IMR-90 (cell line): Measurements from ENCODE around the gene DNAH17. TPM values are rescaled to one million over a fixed set of nuclear protein-coding genes. Genes with fewer than 3 reads are reported as not detected.
A peak's percentile ranks its signal among the peaks of the same experiment; 100 is the strongest.

Experiments used
- ATAC-seq: fragments of 200-7000 bp; cut with Tn5 transposase; 2 replicates; pipeline ENCODE4 v1.9.1; 2020; ENCODE audit warnings: low read depth, mild to moderate bottlenecking, moderate library complexity
- BruUV-seq: library from RNA; stranded (reverse); fragments of 400-500 nt; replicated peaks from 2 replicates; lab custom pipeline; 2021; lab: Mats Ljungman, UMichigan
- CTCF ChIA-PET: fragments of 300-600 bp; formaldehyde crosslinking; extraction: SDS; loops from one replicate; lab custom pipeline; 2021; ENCODE audit warnings: antibody characterized with exemption; lab: Yijun Ruan, JAX
- POLR2A ChIA-PET: fragments of 300-600 bp; sonication (Branson Sonifier 250); formaldehyde crosslinking; loops from one replicate; lab custom pipeline; 2022; ENCODE audit warnings: antibody characterized with exemption; ENCODE audit not compliant: unreplicated experiment; lab: Charles Lee
- DNase-seq: peaks from one replicate; pipeline ENCODE4 v3.0.0; 2013
- H2AFZ ChIP-seq: replicated peaks from 2 replicates; pipeline ENCODE3; 2013; ENCODE audit warnings: low read length, mild to moderate bottlenecking; ENCODE audit not compliant: poor library complexity
- H2AK5ac ChIP-seq: 2 replicates; pipeline ENCODE4 v1.6.1; 2013; ENCODE audit warnings: low read depth, low read length, inconsistent platforms
- H2AK9ac ChIP-seq: replicated peaks from 2 replicates; pipeline ENCODE3; 2013; ENCODE audit warnings: mild to moderate bottlenecking, low read depth, low read length, moderate library complexity; ENCODE audit not compliant: poor library complexity
- H2BK120ac ChIP-seq: 2 replicates; pipeline ENCODE4 v1.6.1; 2013; ENCODE audit warnings: low read depth, low read length, inconsistent platforms
- H2BK15ac ChIP-seq: 3 replicates; pipeline ENCODE4 v1.6.1; 2013; ENCODE audit warnings: low read depth, low read length, inconsistent platforms
- H2BK20ac ChIP-seq: 2 replicates; pipeline ENCODE4 v1.6.1; 2013; ENCODE audit warnings: low read depth, mild to moderate bottlenecking, inconsistent platforms, low read length, moderate library complexity
- H2BK5ac ChIP-seq: 2 replicates; pipeline ENCODE4 v1.6.1; 2013; ENCODE audit warnings: mild to moderate bottlenecking, low read depth, low read length, inconsistent platforms; ENCODE audit not compliant: poor library complexity, severe bottlenecking
- H3K14ac ChIP-seq: replicated peaks from 2 replicates; pipeline ENCODE4 v1.6.1; 2013; ENCODE audit warnings: low read depth, low read length, inconsistent platforms
- H3K18ac ChIP-seq: 2 replicates; pipeline ENCODE4 v1.6.1; 2013; ENCODE audit warnings: low read depth, low read length, control low read depth
- H3K23ac ChIP-seq: 2 replicates; pipeline ENCODE4 v1.6.1; 2013; ENCODE audit warnings: low read depth, low read length, inconsistent platforms
- H3K27ac ChIP-seq: 2 replicates; pipeline ENCODE4 v1.5.1; 2013; ENCODE audit warnings: mild to moderate bottlenecking, control low read depth, low read length; ENCODE audit not compliant: insufficient read depth
- H3K27me3 ChIP-seq: 2 replicates; pipeline ENCODE4 v1.6.1; 2013; ENCODE audit warnings: low read length; ENCODE audit not compliant: control insufficient read depth, insufficient read depth
- H3K36me3 ChIP-seq: 2 replicates; pipeline ENCODE4 v1.6.1; 2013; ENCODE audit warnings: low read length, mixed read lengths; ENCODE audit not compliant: control insufficient read depth, insufficient read depth
- H3K4ac ChIP-seq: 2 replicates; pipeline ENCODE4 v1.6.1; 2013; ENCODE audit warnings: low read depth, low read length, inconsistent platforms
- H3K4me1 ChIP-seq: 2 replicates; pipeline ENCODE4 v1.6.1; 2013; ENCODE audit warnings: low read length, mixed read lengths; ENCODE audit not compliant: control insufficient read depth, insufficient read depth
- H3K4me2 ChIP-seq: 2 replicates; pipeline ENCODE4 v1.6.1; 2013; ENCODE audit warnings: low read depth, mild to moderate bottlenecking, control low read depth, low read length, moderate library complexity
- H3K4me3 ChIP-seq: 2 replicates; pipeline ENCODE4 v1.5.1; 2013; ENCODE audit warnings: low read depth, mild to moderate bottlenecking, control low read depth, low read length, moderate library complexity; ENCODE audit not compliant: insufficient read depth
- H3K56ac ChIP-seq: 2 replicates; pipeline ENCODE4 v1.6.1; 2013; ENCODE audit warnings: low read length, inconsistent platforms; ENCODE audit not compliant: insufficient read depth; ENCODE audit errors: extremely low read depth
- H3K79me1 ChIP-seq, 2 experiments: 2 replicates each; pipeline ENCODE4 v1.6.1; 2013; ENCODE audit warnings: low read length in 2 of 2, inconsistent platforms in 1 of 2, low read depth in 1 of 2
- H3K9ac ChIP-seq: 2 replicates; pipeline ENCODE4 v1.6.1; 2013; ENCODE audit warnings: low read depth, low read length, control low read depth
- H3K9me1 ChIP-seq: 2 replicates; pipeline ENCODE4 v1.6.1; 2013; ENCODE audit warnings: low read length, inconsistent platforms; ENCODE audit not compliant: insufficient read depth
- H3K9me3 ChIP-seq: 2 replicates; pipeline ENCODE4 v1.6.1; 2013; ENCODE audit warnings: low read length; ENCODE audit not compliant: control insufficient read depth, insufficient read depth
- H4K20me1 ChIP-seq: 2 replicates; pipeline ENCODE4 v1.6.1; 2013; ENCODE audit warnings: low read length, inconsistent platforms; ENCODE audit not compliant: insufficient read depth
- H4K5ac ChIP-seq: 2 replicates; pipeline ENCODE4 v1.6.1; 2013; ENCODE audit warnings: mild to moderate bottlenecking, low read depth, low read length, control low read depth
- H4K8ac ChIP-seq, 2 experiments: 2 replicates each; pipeline ENCODE4 v1.6.1; 2013; ENCODE audit warnings: low read depth in 2 of 2, low read length in 2 of 2, control low read depth in 1 of 2, inconsistent platforms in 1 of 2
- H4K91ac ChIP-seq: 2 replicates; pipeline ENCODE4 v1.6.1; 2013; ENCODE audit warnings: low read depth, low read length, inconsistent platforms; ENCODE audit not compliant: insufficient read depth
- CEBPB ChIP-seq: IDR thresholded peaks from 2 replicates; pipeline ENCODE4 v1.6.1; 2012; ENCODE audit warnings: low read depth, low read length, improper control_type of control experiment
- CHD1 ChIP-seq: IDR thresholded peaks from 2 replicates; pipeline ENCODE4 v1.6.1; 2012; ENCODE audit warnings: low read depth, low read length, improper control_type of control experiment
- FOS ChIP-seq: fragments of 150-350 bp; IDR thresholded peaks from 2 replicates; pipeline ENCODE4 v1.6.1; 2016; ENCODE audit warnings: low read depth, low read length
- MAFK ChIP-seq: IDR thresholded peaks from 2 replicates; pipeline ENCODE4 v1.6.1; 2012; ENCODE audit warnings: low read depth, low read length, improper control_type of control experiment
- RCOR1 ChIP-seq: IDR thresholded peaks from 2 replicates; pipeline ENCODE4 v1.6.1; 2012; ENCODE audit warnings: mild to moderate bottlenecking, low read length, improper control_type of control experiment; ENCODE audit not compliant: insufficient replicate concordance
- WGBS, 2 experiments: methylation state at CpG; one replicate each; pipeline versions ENCODE4 v1.1.5 to v1.1.7; 2013; ENCODE audit warnings: missing lambda C conversion rate in 2 of 2; ENCODE audit not compliant: insufficient read length in 1 of 2; ENCODE audit errors: extremely low coverage in 2 of 2; 5-methylcytosine and 5-hydroxymethylcytosine counted together
- dilution Hi-C: fragments of 300-500 bp; cut with HindIII; formaldehyde crosslinking; loops from one replicate; pipeline ENCODE4 v1.14.3; 2018; ENCODE audit warnings: low sequenced_read_pairs; ENCODE audit not compliant: unreplicated experiment
- in situ Hi-C: fragments of 300-500 bp; cut with MboI; formaldehyde crosslinking; loops from 3 replicates; pipeline ENCODE4 v1.14.3; 2019; ENCODE audit warnings: low sequenced_read_pairs, inconsistent platforms, mixed read lengths
- intact Hi-C: fragments of 100-400 bp; cut with micrococcal nuclease; formaldehyde crosslinking; loops from 2 replicates; pipeline ENCODE4 v1.10.0; 2022
- polyA plus RNA-seq, 3 experiments: library from polyadenylated mRNA; depleted of rRNA; stranded (reverse); fragments of >200 nt; gene quantifications; 2 replicates each; pipeline ENCODE4 v1.2.3, GENCODE V29; 2012; ENCODE audit warnings: low replicate concordance in 1 of 3
- total RNA-seq: library from RNA; depleted of rRNA; stranded (reverse); fragments of >200 nt; gene quantifications from 2 replicates; pipeline ENCODE4 v1.2.3, GENCODE V29; 2012

The DNAH17 gene
- total and polyA plus RNA-seq, 2 of the 4 experiments (the other 2 are of a cell fraction): not detected

- H3K27ac ChIP-seq: no peak overlapping the region
- peaks cover 2% of the 10 kb centered on the region; the same call in 1 of the 2 replicates for H3K4me1 ChIP-seq
- ATAC-seq: no peak
- H2AK5ac ChIP-seq: peak overlapping the region; percentile 70
- H4K8ac ChIP-seq: no peak overlapping the region
- H3K9me3 ChIP-seq: no peaks in the 10 kb centered on the region
- no peak overlapping the region for H2BK20ac ChIP-seq
- no peak overlapping the region for H2BK5ac ChIP-seq
- H3K4me2 ChIP-seq: no peak overlapping the region
- POLR2A ChIA-PET: no interaction called here
- no peak overlapping the region for H3K23ac ChIP-seq
- H4K91ac ChIP-seq: 0 out of 2 replicates have a peak overlapping the region, but pooled peaks have one; percentile 54
- no peak overlapping the region for H3K18ac ChIP-seq
- 95% methylated on average over 7 of the region's 13 CpGs; no CpG with 5 or more reads in 1 of the 2 experiments for WGBS, 2 experiments
- no peak overlapping the region for H4K5ac ChIP-seq
- in situ Hi-C loops (no loop called here), intact Hi-C loops (no loop called here), dilution Hi-C loops (no loop called here)
- no peak overlapping the region for H3K9ac ChIP-seq
- H3K36me3 ChIP-seq: no peaks in the 10 kb centered on the region
- TF ChIP-seq FOS (no peak), RCOR1 (no peak), CEBPB (no peak), MAFK (no peak), CHD1 (no peak)
- H2BK120ac ChIP-seq: peak overlapping the region; percentile 79
- no TSS peak for BruUV-seq
- no peak overlapping the region for H3K4ac ChIP-seq
- no peak overlapping the region for H2AFZ ChIP-seq
- no peak overlapping the region for H3K14ac ChIP-seq
- H3K9me1 ChIP-seq: peaks cover 5% of the 10 kb centered on the region; the same call in 1 of the 2 replicates
- H3K27me3 ChIP-seq: peaks cover 7% of the 10 kb centered on the region; the same call in 1 of the 2 replicates
- H4K20me1 ChIP-seq: peaks cover 4% of the 10 kb centered on the region; the same call in 1 of the 2 replicates
- no peak overlapping the region for H3K4me3 ChIP-seq
- CTCF ChIA-PET: no interaction called here
- 0 out of 3 replicates have a peak overlapping the region, but pooled peaks have one; percentile 6 for H2BK15ac ChIP-seq
- no peak for DNase-seq
- H3K56ac ChIP-seq: no peak overlapping the region
- H3K79me1 ChIP-seq: no peaks in the 10 kb centered on the region
- H2AK9ac ChIP-seq: no peak overlapping the region
Observed at GRCh38 chr17:78589885-78590284, 12.7 kb upstream of the DNAH17 start.
